ENCODE data around the gene ATP8B4. TPM values are rescaled to one million over a fixed set of nuclear protein-coding genes. Genes with fewer than 3 reads are reported as not detected.

ATP8B4 gene
- total and polyA plus RNA-seq, 7 donors = 1.2 to 11.1 (median 4.9) TPM

GRCh38 chr15:49906966-49907365, 212.1 kb downstream of the ATP8B4 start:
- intact Hi-C loops (cut with DNase I) = loop anchor here (10.0 kb wide), 2 partner anchors 482 to 672 kb away; partner anchors contain the start of gene FGF7

GRCh38 chr15:49905221-49905620, 213.8 kb downstream of the ATP8B4 start:
- Histone ChIP-seq H3K36me3 (no peaks in the 10 kb centered on the region), H3K4me3 (no peak overlapping the region), H3K4me1 (peaks cover 0 to 50% (median 37%) of the 10 kb centered on the region in 4 donors), H3K27me3 (no peaks in the 10 kb centered on the region), H3K27ac (no peak overlapping the region), H3K9me3 (peaks cover 0 to 2% (median 0%) of the 10 kb centered on the region in 4 donors)
- intact Hi-C loops (cut with DNase I) = loop anchor here (10.0 kb wide), 2 partner anchors 480 to 670 kb away; partner anchors contain the start of gene FGF7
- DNase-seq = no peak
- no peak for TF ChIP-seq EP300 (IDR thresholded peaks at IDR 0.05)
- TF ChIP-seq POLR2AphosphoS5 (IDR thresholded peaks at IDR 0.05) = no peak
- TF ChIP-seq CTCF (IDR thresholded peaks at IDR 0.05) = no peak
- TF ChIP-seq POLR2A (IDR thresholded peaks at IDR 0.05) = no peak

More at GRCh38 chr15:49906966-49907365, 212.1 kb downstream of the ATP8B4 start:
- TF ChIP-seq POLR2AphosphoS5 (IDR thresholded peaks at IDR 0.05) (no peak), CTCF (IDR thresholded peaks at IDR 0.05) (no peak), POLR2A (IDR thresholded peaks at IDR 0.05) (no peak), EP300 (IDR thresholded peaks at IDR 0.05) (no peak)
- peaks cover 0 to 33% (median 27%) of the 10 kb centered on the region in 4 donors for H3K4me1 ChIP-seq
- WGBS, 2 donors = 63 to 71% methylated on average over 1 of the region's 1 CpG
- H3K4me3 ChIP-seq = no peak overlapping the region
- H3K36me3 ChIP-seq = no peaks in the 10 kb centered on the region
- no peaks in the 10 kb centered on the region for H3K27me3 ChIP-seq
- H3K9me3 ChIP-seq = peaks cover 0 to 6% (median 3%) of the 10 kb centered on the region in 4 donors
- DNase-seq = no peak
- H3K27ac ChIP-seq = peak overlapping the region in 1 of 4 donors; percentile 18

- peaks cover 0 to 59% (median 45%) of the 10 kb centered on the region in 4 donors for H3K4me1 ChIP-seq
- no peaks in the 10 kb centered on the region for H3K9me3 ChIP-seq
- no peak for DNase-seq
- H3K27ac ChIP-seq = peak overlapping the region in 3 of 4 donors; percentile 72 to 77 (median 74)
- TF ChIP-seq POLR2A (IDR thresholded peaks at IDR 0.05) (no peak), POLR2AphosphoS5 (IDR thresholded peaks at IDR 0.05) (no peak), CTCF (IDR thresholded peaks at IDR 0.05) (no peak), EP300 (IDR thresholded peaks at IDR 0.05) (no peak)
- no peaks in the 10 kb centered on the region for H3K27me3 ChIP-seq
- intact Hi-C loops (cut with DNase I) = loop anchor here (5.0 to 10.0 kb wide), 3 partner anchors 282 to 669 kb away; partner anchors contain the start of genes DTWD1, FAM227B and FGF7
- no peak overlapping the region for H3K4me3 ChIP-seq
- no peaks in the 10 kb centered on the region for H3K36me3 ChIP-seq
These were observed 214.7 kb downstream of the ATP8B4 start for GRCh38 chr15:49904296-49904695.

- DNase-seq = no peak
- peak overlapping the region; percentile 65 to 77 (median 73) for H3K27ac ChIP-seq
- no peaks in the 10 kb centered on the region for H3K27me3 ChIP-seq
- no peaks in the 10 kb centered on the region for H3K36me3 ChIP-seq
- no peaks in the 10 kb centered on the region for H3K9me3 ChIP-seq
- intact Hi-C loops (cut with DNase I) = loop anchor here (5.0 to 10.0 kb wide), 3 partner anchors 281 to 668 kb away; partner anchors contain the start of genes DTWD1, FAM227B and FGF7
- peaks cover 0 to 63% (median 53%) of the 10 kb centered on the region in 4 donors for H3K4me1 ChIP-seq
- H3K4me3 ChIP-seq = no peak overlapping the region
- TF ChIP-seq CTCF (IDR thresholded peaks at IDR 0.05) = no peak
- no peak for TF ChIP-seq POLR2A (IDR thresholded peaks at IDR 0.05)
- peak; percentile 6 to 22 (median 14) for TF ChIP-seq POLR2AphosphoS5 (IDR thresholded peaks at IDR 0.05)
- WGBS, 2 donors = 26 to 51% methylated on average over 7 of the region's 7 CpGs
These were observed 216.1 kb downstream of the ATP8B4 start for GRCh38 chr15:49902685-49903501.

Data from sigmoid colon (tissue), 7 donors.